Prostate gland (tissue), 2 donors: Measurements from ENCODE around the gene PRSS1. TPM values are rescaled to one million over a fixed set of nuclear protein-coding genes. Genes with fewer than 3 reads are reported as not detected.
"Not testable (repeated sequence)": the region's sequence is repeated elsewhere in the genome, so short reads cannot be mapped to it uniquely, and the experiment has no call there.

Experiments
- DNase-seq: peaks from one replicate; pipeline ENCODE4 v3.0.0-alpha.2; 2019; ENCODE audit warnings: low spot score
- H3K27ac ChIP-seq, 2 donors: fragments of 200-600 bp; sonication (generic); 2 replicates each; pipeline ENCODE4 v1.5.1; 2017 to 2019
- H3K27me3 ChIP-seq: fragments of 200-600 bp; sonication (generic); replicated peaks from 2 replicates; pipeline ENCODE4 v1.5.1; 2019; ENCODE audit not compliant: insufficient read depth
- H3K36me3 ChIP-seq, 2 donors: fragments of 200-600 bp; sonication (generic); 1 replicate in 1 of 2; 2 replicates in 1 of 2; pipeline versions ENCODE4 v1.5.1 to v1.8.1; 2017 to 2019
- H3K4me1 ChIP-seq: fragments of 200-600 bp; sonication (generic); replicated peaks from 2 replicates; pipeline ENCODE4 v1.5.1; 2019
- H3K4me3 ChIP-seq, 2 donors: fragments of 200-600 bp; sonication (generic); 2 replicates each; pipeline ENCODE4 v1.5.1; 2017 to 2019
- H3K9me3 ChIP-seq: fragments of 200-600 bp; sonication (generic); 2 replicates; pipeline ENCODE4 v1.5.1; 2017
- POLR2A ChIP-seq: fragments of 450-650 bp; IDR thresholded peaks from one replicate; pipeline ENCODE4 v1.6.1; 2016; ENCODE audit warnings: antibody characterized with exemption, mild to moderate bottlenecking
- POLR2AphosphoS5 ChIP-seq: sonication (generic); formaldehyde crosslinking; IDR thresholded peaks from one replicate; pipeline ENCODE4 v1.6.1; 2017; ENCODE audit warnings: antibody characterized with exemption
- WGBS: methylation state at CpG from one replicate; pipeline ENCODE4 v1.1.5; 2018; 5-methylcytosine and 5-hydroxymethylcytosine counted together
- intact Hi-C: fragments of 100-400 bp; cut with DNase I; formaldehyde crosslinking; loops from one replicate; pipeline ENCODE4 v1.14.2; 2022
- total RNA-seq, 2 donors: library from RNA; depleted of rRNA; stranded (reverse); fragments of >200 nt; gene quantifications; one replicate each; pipeline ENCODE4 v1.1.0, GENCODE V29; 2016
- TF ChIP-seq, protein P1 (sequence below), 4 experiments: fragments of 200-600 bp in 2 of 4; fragments of 450-650 bp in 2 of 4; sonication (generic) in 2 of 4; IDR thresholded peaks; 1 replicate in 3 of 4; 2 replicates in 1 of 4; pipeline ENCODE4 v1.5.1; 2016 to 2019; ENCODE audit warnings: antibody characterized with exemption in 4 of 4, mild to moderate bottlenecking in 2 of 4, moderate library complexity in 2 of 4

The PRSS1 gene
- total RNA-seq, 2 donors from 2014 or later = not detected

DNA sequence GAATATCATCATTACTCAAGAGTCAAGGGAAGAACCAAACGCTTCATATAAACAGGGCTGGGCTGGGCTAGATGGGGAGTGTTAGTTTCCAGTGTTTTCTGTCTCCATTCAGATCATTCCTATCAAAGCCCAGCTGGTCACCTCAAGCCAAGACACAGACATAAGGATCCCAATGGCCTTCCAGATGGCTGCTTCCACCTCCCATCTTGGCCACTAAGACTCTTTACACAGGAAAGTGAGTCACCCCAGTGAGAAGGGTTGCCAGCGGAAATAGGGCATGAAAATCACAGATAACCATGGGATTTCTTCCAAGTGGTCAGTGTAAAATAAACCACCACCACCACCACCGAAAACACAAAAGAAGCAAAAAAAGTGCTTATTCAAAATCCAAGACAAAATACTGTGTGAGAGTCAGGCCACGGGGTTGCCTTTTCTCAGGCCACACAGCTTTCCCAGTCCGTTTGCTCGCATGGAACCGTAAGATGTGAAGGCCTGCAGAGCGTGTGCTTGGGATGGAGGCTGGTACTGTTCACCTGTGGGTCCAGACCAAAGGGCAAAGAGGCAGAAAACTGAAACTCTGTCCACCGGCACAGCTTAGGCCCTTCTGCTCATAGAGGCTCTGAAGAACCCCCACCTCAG is 27.1 kb downstream of the PRSS1 start:
- intact Hi-C loops = no loop called here
- Histone ChIP-seq H3K9me3 (no peaks in the 10 kb centered on the region), H3K27me3 (no peaks in the 10 kb centered on the region), H3K36me3 (no peaks in the 10 kb centered on the region), H3K4me1 (no peaks in the 10 kb centered on the region), H3K27ac (no peak overlapping the region), H3K4me3 (no peak overlapping the region)
- WGBS = 76% methylated on average over 9 of the region's 9 CpGs
- no peak for DNase-seq
- TF ChIP-seq POLR2AphosphoS5 = no peak
- TF ChIP-seq POLR2A = no peak
- TF ChIP-seq, protein P1, sequence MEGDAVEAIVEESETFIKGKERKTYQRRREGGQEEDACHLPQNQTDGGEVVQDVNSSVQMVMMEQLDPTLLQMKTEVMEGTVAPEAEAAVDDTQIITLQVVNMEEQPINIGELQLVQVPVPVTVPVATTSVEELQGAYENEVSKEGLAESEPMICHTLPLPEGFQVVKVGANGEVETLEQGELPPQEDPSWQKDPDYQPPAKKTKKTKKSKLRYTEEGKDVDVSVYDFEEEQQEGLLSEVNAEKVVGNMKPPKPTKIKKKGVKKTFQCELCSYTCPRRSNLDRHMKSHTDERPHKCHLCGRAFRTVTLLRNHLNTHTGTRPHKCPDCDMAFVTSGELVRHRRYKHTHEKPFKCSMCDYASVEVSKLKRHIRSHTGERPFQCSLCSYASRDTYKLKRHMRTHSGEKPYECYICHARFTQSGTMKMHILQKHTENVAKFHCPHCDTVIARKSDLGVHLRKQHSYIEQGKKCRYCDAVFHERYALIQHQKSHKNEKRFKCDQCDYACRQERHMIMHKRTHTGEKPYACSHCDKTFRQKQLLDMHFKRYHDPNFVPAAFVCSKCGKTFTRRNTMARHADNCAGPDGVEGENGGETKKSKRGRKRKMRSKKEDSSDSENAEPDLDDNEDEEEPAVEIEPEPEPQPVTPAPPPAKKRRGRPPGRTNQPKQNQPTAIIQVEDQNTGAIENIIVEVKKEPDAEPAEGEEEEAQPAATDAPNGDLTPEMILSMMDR (IDR thresholded peaks at IDR 0.05) = no peak

DNA sequence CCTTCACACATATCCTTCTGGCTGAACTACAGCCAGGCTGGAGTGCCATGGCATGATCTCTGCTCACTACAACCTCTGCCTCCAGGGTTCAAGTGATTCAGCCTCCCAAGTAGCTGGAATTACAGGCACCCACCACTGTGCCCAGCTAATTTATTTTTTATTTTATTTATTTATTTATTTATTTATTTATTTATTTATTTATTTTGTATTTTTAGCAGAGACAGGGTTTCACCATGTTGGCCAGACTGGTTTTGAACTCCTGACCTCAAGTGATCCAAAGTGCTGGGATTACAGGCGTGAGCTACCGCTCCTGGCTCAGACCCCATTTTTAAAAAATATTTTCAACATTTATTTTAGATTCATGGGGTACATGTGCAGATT is 27.6 kb downstream of the PRSS1 start:
- H3K4me1 ChIP-seq, H3K9me3 ChIP-seq, H3K36me3 ChIP-seq, H3K27ac ChIP-seq, intact Hi-C loops, H3K4me3 ChIP-seq, H3K27me3 ChIP-seq, DNase-seq: not testable (repeated sequence)
- 94% methylated on average over 2 of the region's 2 CpGs for WGBS

- Histone ChIP-seq H3K36me3 (no peaks in the 10 kb centered on the region), H3K4me3 (no peak overlapping the region), H3K4me1 (no peaks in the 10 kb centered on the region), H3K27ac (no peak overlapping the region), H3K27me3 (no peaks in the 10 kb centered on the region), H3K9me3 (no peaks in the 10 kb centered on the region)
- intact Hi-C loops = no loop called here
- DNase-seq = no peak
- WGBS = 97% methylated on average over 2 of the region's 2 CpGs
- TF ChIP-seq POLR2A (no peak), POLR2AphosphoS5 (no peak)
- TF ChIP-seq, protein P1 (IDR thresholded peaks at IDR 0.05) = no peak
Measured at GRCh38 chr7:142777318-142777717, 28.0 kb downstream of the PRSS1 start.

GRCh38 chr7:142782922-142783900 is 33.9 kb downstream of the PRSS1 start:
- 7% methylated on average over 32 of the region's 32 CpGs for WGBS
- Histone ChIP-seq H3K27ac (no peak overlapping the region), H3K27me3 (no peaks in the 10 kb centered on the region), H3K4me3 (peak overlapping the region; percentile 7 to 20), H3K4me1 (no peaks in the 10 kb centered on the region), H3K36me3 (no peaks in the 10 kb centered on the region), H3K9me3 (no peaks in the 10 kb centered on the region)
- TF ChIP-seq POLR2A (no peak), POLR2AphosphoS5 (peak; percentile 64)
- TF ChIP-seq, protein P1 (IDR thresholded peaks at IDR 0.05) = peak; percentile 80 to 96 (median 94)
- DNase-seq = peak; percentile 88
- intact Hi-C loops = loop anchor here (10.0 kb wide), 2 partner anchors 148 to 178 kb away; no protein-coding TSS in a partner anchor

DNA sequence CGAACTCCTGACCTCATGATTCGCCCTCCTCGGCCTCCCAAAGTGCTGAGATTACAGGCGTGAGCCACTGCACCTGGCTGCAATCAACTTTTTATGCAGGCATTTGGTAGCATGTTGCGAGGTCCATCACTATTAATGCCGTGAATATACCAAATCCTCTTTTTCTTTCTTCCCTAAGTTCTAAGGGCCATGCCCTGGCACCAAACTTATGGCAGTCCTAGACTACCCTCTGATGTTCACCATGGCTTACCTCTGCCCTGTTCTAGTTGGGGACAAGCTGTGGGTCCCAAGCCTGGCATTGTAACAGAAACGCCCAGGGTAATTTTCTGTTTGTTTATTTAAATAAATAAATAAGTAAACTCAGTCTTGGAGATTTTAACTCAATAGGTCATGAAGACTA is 34.8 kb downstream of the PRSS1 start:
- Histone ChIP-seq H3K9me3 (no peaks in the 10 kb centered on the region), H3K36me3 (no peaks in the 10 kb centered on the region), H3K4me1 (no peaks in the 10 kb centered on the region), H3K27me3 (no peaks in the 10 kb centered on the region), H3K4me3 (no peak overlapping the region), H3K27ac (no peak overlapping the region)
- TF ChIP-seq POLR2AphosphoS5 (no peak), POLR2A (no peak)
- TF ChIP-seq, protein P1 (IDR thresholded peaks at IDR 0.05) = no peak
- 84% methylated on average over 7 of the region's 7 CpGs for WGBS
- no peak for DNase-seq
- intact Hi-C loops = loop anchor here (10.0 kb wide), 2 partner anchors 149 to 179 kb away; no protein-coding TSS in a partner anchor
